GM19438 (cell line): Measurements from ENCODE around the gene TOX2.

Source experiments
- ATAC-seq: cut with Tn5 transposase; IDR thresholded peaks from one replicate; pipeline ENCODE4 v1.9.1; 2021; ENCODE audit warnings: low read depth; ENCODE audit not compliant: unreplicated experiment

The TOX2 gene

DNA sequence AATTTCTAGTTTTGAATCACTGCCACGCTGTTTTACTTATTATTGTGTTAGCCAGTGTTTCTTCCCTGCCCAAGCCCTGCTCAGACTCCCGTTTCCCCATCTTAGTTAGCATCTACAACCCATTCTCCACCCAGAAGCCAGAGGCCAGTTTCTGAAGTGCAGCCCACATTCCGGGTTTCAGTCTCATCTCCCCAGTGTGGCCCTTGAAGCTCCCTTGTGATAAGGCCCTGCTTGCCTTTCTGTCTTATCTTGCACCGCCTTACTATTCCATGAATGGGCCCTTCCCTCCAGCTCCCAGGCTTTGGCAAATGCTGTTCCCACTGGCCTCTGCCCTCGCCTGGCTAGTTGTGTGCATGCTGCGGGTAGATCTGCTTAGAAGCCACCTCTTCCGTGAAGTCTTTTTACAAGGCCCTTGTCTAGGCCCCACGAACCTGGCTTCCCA is 41.1 kb downstream of the TOX2 start:
- ATAC-seq = peak; percentile 14

DNA sequence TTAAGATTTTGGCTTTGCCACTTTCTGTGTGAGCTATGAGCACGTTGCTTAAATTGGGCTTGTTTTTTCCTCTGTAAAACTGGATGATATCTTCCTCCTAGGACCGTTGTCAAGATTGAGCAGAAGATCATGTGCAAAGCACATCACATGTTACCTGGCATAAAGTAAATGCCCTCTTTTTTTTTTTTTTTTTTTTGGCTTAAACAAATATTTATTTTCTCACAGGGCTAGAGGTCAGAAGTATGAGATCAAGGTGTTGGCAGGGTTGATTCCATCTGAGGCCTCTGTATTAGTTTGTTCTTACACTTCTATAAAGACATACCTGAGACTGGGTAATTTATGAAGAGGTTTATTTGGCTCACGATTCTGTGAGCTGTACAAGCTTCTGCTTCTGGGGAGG is 42.7 kb downstream of the TOX2 start:
- ATAC-seq = no peak

GRCh38 chr20:43958626-43959025 is 44.0 kb downstream of the TOX2 start:
- ATAC-seq = no peak

DNA sequence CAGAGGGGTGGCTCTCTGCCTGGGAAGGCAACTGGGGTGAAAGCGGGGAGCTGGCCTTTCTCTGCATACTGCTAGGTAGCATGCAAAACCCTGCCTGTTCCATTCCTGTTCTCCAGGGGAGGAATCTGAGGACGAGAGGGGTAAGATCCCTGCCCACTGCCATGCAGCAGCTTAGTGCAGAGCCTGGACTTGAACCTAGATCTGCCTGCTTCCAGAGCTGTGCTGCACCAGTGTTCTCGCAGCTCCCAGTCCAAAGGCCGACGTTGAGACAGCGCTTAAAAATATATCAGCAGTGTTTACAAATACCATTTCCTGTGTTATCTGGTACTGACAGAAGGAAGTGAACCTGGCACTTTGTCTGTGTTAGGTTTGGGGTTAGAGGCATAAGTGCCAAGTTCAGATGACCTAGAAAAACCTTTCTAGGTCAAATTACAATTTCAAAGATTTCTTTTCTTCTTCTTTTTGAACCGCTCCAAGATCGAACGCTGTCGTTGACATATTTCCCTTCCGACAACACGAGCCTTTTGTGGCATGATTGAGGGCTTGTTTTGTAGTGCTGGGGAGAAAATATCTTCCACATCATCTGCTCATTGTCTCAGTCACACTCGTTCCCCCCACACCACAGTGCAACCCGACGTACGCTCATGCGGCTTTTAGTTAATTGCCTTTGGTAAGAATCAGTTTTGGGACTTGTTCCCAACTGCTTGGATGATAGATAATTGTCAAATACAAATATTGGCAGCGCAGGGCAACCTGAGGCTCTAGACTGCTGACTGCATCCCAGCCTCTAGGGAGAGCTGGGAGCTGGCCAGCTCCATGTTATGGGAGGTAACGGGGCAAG is 44.6 kb downstream of the TOX2 start:
- ATAC-seq = no peak

DNA sequence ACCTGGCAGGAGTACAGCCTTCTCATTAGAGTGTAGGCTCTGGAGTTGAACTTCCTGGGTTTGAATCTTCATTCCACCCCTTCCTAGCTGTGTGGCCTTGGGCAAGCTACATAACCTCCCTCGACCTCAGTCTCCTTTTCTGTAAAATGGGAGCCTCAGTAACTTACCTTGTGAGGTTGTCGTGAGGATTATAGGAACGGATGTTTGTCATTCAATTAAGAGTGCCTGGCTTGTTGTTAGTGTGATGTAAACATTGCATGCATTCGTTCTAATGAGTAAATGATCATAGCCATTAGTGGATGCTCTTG is 45.2 kb downstream of the TOX2 start:
- ATAC-seq = no peak

DNA sequence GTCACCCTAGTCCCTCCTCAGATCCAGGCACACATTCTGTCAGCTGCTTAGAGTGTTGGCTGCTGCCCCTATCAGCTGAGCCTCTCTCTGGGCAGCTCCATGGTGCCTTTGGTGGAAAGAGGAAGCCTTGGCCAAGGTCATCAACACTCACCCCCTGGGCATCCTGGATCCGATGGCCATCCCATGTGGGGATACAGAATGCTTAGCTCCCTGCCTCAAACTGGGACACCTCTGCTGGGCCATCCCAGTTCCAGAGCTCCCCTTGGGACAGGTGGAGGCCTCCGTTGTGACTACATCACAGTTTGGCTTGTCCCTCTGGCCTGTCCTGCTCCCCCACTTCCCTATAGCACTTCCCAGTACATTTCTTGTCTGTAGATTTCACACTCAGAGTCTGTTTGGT is 45.6 kb downstream of the TOX2 start:
- no peak for ATAC-seq

GRCh38 chr20:43961116-43961515 is 46.5 kb downstream of the TOX2 start:
- no peak for ATAC-seq

GRCh38 chr20:43961541-43962471 is 47.2 kb downstream of the TOX2 start:
- no peak for ATAC-seq

- ATAC-seq = no peak
Measured at GRCh38 chr20:43962530-43962929, 47.9 kb downstream of the TOX2 start.

DNA sequence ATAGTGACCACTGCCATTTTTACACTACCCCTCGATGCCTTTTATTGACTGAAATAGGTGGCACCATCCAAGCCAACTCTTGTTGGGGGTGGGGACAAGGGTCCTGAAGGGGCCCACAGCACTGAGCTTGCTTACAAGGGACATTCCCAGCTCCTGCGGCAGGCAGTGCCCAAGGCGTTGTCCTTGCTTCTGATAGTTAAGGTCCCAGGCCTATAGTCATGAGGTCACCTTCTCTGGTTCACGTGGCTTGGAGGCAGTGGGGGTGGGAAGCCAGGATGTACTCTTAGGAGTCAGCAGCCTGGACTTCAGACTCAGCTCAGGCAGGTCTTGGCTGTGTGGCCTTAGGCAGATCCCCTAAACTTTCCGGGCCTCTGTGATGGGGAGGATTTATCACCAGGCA is 48.6 kb downstream of the TOX2 start:
- no peak for ATAC-seq

GRCh38 chr20:43963872-43964791 is 49.5 kb downstream of the TOX2 start:
- ATAC-seq = peak; percentile 69

DNA sequence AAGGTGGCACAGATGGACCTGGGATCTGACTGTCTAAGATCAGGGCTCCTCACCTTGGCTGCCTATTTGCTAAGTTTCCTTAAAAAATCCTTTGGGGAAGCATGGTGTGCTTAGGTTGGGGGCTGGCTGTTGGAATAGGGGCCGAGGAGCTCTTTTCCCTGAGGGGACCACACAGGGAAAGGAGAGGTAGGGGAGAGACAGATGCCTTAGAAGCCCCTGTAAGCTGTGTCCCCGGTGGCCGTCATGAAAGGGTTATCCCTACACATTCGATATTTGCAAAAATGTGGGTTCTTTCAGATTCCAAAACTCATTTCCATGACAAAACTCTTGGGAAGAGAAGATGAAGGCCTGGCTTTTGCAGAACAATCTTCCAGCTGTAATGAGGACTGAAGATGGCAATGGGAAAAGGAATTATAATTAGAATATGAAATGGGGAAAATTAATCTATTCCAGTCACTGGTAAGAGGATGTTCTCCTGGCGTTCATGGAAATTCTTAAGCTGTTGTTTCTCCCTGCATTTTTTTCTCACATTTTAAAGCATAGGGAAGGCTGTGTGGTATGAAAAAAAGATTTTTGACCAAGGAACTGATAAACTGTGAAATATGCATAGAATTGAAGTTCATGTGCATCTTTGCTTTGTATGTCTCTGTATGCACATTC is 53.8 kb downstream of the TOX2 start:
- ATAC-seq = no peak

DNA sequence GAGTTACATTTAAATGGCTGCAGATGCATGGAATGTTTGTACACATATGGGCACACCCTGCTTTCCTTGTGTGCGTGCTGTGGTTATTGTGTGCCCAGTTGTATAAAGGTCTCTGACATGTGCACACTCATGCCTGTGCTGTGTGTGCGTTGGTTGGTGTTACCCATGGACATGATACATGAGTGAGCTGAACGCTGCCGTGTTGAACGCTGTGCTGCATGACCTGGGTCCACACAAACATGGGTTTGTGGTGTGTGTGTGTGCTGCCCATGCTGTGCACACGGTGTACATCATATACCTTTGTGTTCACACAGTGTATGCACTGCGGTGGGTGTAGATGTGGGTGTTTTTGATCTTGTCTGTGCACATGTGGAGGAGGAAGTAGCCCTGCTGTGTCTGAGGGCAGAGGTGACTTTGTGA is 54.4 kb downstream of the TOX2 start:
- ATAC-seq = no peak

- ATAC-seq = no peak
Measured at GRCh38 chr20:43969501-43970182, 55.0 kb downstream of the TOX2 start.

DNA sequence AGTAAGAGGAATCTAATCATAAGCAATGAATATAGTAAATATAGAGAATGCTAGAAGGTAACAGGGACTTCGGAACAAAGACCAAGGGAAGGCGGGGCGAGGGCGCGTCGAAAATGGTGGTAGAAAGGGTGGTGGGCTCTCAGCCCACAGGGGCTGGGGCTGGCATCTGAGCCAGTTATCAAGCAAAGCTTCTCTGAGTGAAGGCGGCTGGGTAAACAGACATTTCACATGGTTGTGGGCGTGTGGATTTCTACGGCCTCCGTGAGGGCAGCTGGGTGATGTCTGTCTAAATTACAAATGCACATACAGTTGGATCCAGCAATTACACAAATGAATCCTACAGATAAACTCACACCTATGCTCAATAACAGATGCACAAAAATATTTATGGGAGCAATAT is 56.6 kb downstream of the TOX2 start:
- no peak for ATAC-seq

DNA sequence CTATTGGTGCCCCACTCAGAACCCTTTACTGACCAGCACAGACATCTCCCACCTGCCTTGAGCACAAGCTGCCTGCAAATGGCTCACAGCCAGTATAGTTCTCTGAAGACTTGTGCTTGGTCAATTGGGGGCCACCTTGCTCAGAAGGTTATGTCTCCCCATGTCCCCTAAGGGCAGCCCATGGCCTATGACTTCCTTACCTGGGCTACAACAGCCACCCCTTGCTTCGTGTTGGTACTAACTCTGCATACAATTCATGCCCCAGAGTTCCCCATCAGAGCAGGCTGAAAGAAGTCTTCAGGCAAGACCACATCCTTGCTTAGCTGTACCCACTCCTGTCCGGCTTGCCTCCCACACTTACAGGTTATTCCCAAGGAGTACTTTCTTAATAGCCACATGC is 57.4 kb downstream of the TOX2 start:
- ATAC-seq = no peak

DNA sequence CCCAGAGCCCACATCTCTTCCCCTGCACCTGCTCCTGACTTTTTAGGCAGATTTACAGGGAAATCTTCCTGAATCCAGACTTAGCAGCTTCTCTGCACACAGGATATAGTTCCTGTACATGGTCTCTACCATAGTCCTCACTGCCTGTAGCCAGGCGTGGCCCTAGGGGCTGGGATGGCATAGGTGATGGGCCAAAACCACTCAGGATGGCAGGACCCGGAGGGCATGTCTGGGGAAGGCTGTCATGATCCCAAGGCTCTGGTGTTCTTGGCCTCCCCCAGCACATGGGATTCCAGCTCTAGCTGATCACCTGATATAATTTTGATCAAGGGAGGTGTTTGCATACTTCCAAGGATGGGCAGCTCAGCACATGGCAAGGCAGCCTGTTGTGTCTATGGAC is 58.0 kb downstream of the TOX2 start:
- ATAC-seq = no peak

GRCh38 chr20:43973231-43973630 is 58.6 kb downstream of the TOX2 start:
- ATAC-seq = no peak

GRCh38 chr20:43973671-43974450 is 59.2 kb downstream of the TOX2 start:
- ATAC-seq = no peak
